Pons (tissue), 1 donor: Measurements from ENCODE around the gene HSDL1.
"Not testable (repeated sequence)": the region's sequence is repeated elsewhere in the genome, so short reads cannot be mapped to it uniquely, and the experiment has no call there.

Experiments
- DNase-seq: peaks from one replicate; pipeline ENCODE4 v3.0.0-alpha.2; 2016; ENCODE audit warnings: low spot score

The HSDL1 gene

DNA sequence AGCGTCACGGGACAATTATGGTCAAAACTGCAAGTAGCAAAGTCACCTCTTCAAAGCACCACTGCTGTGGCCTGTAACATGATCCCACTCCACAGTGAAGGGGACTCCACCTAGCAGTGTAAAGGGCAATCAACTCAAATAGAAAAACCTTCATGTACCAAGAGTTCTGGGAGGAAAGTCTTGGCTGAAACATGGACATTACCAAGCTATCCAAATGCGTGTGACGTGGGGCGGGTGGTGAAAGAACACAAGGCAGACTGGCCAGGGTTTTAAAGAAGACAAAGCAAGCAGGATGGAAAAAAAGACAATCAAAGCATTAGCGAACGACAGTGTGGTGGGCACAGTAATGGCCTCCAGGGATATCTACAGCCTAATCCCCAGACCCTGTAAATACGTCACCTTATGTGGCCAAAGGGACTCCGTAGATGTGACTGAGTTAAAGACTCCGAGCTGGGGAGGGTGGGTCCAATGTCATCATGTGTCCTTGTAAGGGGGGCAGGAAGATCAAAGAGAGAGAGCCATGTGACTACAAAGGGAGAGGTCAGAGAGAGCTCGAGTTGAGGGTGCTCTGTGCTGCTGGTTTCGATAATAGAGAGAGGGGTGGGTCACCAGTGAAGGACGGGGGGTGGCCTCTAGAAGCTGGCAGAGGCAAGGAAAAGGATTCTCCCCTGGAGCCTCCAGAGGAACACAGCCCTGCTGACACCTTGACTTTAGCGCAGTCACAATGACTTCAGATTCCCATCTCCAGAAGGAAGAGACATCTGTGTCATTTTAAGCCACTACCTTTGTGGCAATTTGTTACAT, 6.0 kb downstream of the HSDL1 start:
- DNase-seq: no peak

DNA sequence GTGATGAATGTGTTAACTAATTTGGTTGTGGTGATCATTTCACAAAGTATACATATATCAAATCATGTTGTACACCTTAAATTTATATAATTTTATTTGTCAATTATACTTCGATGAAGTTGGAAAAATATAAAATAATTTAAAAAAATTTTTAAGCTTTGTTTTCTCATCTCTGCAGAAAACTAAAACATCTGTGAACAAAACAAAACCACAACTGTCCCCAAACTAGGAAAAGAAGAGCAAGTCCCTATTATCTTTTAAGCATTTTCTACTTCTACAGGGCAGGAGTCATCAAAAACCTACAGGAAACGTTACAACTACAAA, 6.5 kb downstream of the HSDL1 start:
- no peak for DNase-seq

DNA sequence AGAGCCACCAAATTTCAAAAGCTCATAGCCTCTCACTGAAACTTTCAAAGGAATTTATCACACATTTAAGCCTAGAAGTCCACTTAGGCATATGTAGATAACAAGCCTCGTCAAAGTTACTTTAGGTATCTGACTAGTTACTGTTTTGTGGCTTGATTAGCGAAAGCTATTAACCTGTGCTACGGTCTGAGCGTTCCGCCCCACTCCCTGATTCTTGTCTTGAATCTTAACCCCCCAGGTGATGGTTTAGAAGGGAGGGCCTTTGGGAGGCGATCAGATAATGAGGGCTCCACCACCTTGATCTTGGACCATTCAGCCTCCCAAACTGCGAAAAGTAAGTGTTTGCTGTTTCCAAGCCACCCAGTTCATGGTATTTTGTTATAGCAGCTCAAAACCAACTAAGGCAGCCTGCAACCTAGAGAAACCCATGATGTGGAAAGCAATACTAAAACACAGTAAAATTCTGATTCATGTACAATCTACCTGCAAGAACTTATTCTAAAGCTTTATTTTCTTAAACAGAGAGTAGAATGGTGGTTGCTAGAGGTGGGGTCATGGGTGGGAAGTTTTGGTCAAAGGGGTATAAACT, 7.1 kb downstream of the HSDL1 start:
- no peak for DNase-seq

DNA sequence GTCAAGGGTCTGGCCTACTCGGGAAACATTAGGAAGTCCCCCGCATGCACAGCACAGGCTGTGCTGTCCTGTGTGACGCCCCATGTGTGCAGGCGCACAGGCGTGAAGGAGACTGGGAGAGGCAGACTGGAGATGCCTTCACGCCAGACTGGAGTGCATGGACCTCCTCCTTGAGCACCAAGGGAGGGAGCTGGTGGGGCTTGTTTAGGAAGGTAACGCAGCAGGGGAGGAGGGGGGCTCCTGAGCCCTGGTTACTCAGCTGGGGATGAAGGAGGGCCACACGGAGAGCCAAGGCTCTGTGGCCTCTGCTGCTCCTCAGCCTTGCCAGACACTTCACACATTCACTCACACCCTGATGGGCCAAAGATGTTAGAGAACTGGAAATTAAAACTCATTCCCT, 7.7 kb downstream of the HSDL1 start:
- no peak for DNase-seq

DNA sequence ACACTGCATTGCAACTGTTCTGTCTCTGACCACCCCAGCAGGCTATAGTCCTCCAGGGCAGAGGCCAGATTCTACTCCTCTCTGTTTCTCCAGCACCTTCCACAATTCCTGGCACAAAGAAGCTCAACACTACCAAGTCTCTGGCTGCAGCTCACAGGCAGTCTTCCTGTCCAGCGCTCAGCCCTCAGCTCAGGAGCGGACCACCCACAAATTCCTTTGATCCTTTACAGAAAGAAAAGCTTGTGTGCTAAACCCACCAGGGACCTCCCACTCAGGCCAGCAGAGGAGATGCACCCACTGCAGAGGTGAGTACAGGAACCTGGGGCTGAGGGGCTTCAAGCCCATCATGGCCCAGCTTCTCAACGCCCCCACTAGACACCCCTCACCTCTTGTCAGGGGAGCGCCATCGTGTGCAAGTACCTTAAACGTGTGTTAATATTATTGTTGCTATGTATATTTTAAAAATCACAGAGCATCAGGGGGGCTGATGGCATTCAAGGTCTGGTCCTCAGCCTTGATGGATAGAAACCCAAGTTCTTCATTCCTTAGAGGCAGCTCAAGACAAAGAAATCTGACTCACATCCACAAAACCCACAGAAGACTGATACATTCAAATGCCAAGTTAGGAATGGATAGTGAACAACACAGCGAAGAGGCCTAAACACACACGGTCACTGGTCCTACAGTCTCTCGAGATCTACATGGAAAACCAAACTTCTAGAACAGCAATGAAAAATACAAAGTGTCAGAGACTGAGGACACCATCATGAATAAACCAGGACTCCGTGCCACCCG, 8.4 kb downstream of the HSDL1 start:
- no peak for DNase-seq

DNA sequence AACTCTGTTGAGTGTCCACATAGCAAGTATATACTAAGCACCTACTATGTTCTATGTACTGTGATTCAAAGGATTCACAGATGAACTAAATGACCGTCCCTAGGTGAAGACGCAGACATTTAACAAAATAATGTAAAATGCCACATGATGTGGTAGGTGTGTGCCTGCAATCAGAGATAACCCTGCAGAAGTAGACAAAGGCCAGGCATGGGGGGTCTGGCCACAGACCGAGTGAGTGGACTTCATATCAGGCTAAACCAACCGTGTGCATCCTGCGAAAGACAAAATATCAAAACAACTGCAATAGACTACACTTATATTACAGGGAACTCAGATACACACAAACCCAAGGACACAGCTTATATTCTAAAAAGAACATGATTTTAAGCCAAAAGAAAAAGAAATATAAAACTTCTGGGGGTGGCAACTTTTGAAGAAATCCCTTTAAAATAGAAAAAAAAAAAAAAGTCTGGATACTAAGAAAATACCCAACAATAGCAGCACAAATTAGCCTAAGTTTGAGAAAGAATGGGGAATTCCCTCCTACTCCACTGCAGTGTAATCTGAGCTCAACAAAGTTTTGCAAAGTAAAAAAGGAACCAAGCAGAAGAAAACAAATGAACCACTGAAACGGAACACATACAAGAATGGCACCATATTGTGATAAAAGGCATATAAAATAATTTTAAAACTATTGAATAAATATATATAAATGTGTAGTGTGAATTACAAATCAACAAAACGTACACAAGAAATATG, 12.3 kb downstream of the HSDL1 start:
- DNase-seq: no peak

DNA sequence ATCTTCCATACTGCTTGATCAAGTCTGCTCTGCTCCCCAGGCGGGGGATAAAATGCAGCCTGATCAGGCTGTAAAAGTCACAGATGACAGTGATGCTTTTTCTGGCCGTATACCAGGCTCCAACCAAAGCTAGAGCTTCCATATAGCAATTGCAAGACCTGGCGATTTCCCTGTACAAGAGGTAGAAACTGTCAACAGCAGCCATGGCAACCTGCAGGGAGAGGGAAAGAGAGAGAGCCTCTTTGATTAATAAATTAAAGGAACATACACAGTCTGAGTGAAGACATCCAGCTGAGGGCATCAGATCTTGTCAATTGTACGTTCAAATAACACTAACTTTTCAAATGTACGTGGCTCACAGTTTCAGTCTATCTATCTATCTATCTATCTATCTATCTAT, 13.9 kb downstream of the HSDL1 start:
- no peak for DNase-seq

DNA sequence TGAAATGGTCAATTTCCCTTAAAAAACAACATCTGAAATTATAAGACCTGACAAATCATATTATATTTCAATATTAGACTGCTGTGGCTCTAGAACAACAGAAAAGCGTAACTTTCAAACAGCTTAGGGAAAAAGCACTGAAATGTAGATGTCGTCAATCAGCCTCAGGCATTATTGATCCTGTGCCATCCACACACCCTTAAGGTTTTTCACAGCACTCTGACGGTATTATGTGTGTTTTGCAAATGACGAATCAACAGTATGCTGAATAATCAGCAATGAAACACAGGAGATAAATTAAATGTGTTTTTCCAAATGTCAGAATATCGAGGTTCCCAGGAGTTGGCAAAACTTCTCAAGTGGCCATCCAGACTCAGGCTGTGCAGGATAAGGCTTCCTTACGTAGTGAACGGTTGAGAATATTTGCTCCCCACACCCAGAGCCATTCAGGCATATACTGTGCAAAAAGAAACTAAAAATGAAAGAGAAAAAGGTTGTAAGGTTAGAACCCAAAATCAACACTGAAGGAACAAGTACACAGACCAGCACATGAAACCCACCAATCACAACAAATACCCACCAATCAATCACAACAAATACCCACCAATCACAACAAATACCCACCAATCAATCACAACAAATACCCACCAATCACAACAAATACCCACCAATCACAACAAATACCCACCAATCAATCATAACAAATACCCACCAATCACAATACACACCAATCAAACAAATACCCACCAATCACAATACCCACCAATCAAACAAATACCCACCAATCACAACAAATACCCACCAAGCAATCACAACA, 20.5 kb downstream of the HSDL1 start:
- no peak for DNase-seq

DNA sequence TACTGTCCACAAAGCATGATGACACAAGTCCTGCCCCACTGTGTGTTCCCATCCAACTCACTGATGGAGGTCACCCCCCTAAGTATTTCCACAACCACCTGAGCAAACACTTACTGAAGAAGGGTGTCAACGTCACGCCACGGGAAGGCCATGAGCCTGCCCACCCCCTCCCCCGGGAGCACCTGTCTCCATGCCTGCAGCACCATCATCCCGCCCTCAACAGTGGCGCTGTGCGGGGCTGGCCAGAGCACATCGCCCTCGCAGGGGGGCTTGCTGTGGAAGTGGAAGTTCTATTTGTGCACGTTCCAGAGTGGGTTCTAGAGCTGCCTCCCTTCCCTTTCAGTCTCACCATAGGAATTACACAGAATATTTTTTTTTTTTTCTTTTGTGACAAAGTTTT, 24.0 kb downstream of the HSDL1 start:
- no peak for DNase-seq

DNA sequence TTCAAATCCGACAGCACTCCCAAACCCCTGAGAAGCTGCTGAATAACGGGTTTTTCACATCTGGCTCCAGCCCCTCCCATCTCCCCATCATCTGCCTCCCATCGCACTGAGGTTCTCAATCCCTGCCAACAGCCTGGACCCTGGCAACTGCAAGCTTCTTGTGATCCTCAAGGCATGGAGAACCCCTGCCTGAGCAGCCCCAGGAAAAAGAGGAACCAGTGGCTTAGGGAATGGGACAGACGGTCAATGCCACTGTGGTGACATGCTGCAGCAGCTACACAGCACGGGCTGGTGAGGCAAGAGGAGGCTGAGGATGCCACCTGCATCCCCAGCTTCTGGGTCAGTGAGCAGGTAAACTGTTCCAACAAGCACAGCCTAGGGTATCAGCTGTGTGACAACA, 25.0 kb downstream of the HSDL1 start:
- no peak for DNase-seq

DNA sequence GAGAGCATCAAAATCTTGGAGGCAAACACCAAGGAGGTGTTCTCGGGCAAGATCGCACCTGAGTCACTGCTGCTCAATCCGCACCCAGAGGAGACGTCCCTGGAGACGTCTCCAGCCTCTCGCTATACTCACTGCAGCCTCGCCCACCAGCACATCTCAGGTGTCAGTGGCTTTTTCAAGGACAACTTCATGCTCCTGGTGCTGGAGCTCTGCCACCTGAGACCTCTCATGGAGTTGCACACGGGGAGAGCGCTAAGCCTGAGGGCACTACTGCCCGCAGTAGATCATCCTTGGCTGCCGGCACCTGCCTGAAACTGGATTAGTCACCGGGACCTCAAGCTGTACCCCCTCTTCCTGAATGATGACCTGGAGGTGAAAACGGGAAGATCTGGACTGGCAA, 25.6 kb downstream of the HSDL1 start:
- DNase-seq: no peak

DNA sequence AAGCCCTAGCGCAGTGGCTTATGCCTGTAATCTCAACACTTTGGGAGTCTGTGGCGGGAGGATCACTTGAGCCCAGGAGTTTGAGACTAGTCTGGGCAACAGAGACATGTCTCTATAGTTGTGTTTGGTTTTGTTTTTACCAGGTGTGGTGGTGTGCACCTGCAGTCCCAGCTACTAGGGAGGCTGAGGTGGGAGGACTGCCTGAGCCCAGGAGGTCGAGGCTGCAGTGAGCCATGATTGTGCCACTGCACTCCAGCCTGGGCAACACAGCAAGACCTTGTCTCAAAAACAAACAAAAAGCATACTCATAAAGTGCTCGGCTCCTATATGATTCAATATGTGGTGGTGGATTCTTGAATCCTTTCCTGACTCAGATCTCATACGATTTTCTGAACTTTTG, 26.7 kb downstream of the HSDL1 start:
- DNase-seq: not testable (repeated sequence)

DNA sequence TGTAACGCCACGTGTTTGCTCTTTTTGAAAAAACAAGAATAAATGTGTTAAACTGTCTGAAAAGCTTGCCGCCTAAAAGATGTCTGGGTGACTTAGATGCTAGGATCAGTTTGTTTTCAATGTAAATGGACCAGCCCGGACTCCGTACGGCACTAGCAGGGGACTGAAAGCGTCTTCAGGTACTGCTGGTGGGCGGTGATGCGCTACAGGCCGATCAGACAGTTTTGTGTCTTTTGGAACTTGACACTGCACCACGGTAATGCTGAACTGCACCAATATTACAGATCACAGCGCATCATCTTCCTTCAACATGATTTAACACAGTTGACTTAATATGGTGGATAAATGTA, 27.5 kb downstream of the HSDL1 start:
- peak; percentile 49 for DNase-seq

DNA sequence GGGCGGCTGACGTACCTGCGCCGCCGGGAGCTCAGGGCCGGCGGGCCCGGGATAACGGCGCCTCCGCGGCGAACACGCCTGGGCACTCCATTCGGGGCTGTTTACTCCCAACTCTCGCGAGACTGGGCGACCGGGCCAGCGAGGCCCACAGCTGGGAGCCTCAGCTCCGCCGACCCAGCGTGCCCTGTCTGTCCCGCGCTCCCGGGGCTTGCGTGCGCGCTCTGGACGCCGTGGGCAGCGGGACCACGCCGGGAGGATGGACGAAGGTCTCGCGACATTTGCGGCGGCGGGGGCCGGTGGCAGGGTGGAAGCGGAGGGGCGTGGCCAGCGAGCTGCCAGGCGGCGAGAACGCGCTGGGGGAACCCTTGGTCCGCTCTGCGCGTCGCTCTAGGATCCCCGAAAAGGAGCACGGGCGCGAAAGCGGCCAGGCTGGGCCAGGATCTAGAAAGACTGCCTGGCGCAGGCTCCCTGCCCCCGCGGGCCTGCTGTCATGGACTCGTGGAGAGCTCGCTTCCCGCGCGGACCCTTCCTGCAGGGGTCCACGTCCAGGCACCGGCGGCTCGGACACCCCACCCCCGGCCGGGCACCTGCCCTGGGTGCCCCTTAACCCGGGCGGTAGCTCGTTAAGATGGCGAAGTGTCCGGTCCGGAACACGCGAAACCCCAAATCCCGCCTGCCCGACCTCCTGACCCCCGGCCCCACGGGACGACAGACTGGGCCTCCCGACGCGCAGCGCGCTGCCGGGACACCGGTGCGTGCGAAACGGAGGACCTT, 28.1 kb downstream of the HSDL1 start, which contains the start of gene MBTPS1:
Gene MBTPS1 (minus strand): TSS at position 223 of the 774 bp plus-strand sequence. CDS start 15,159 bp downstream, outside the sequence.
- peak; percentile 95 for DNase-seq

DNA sequence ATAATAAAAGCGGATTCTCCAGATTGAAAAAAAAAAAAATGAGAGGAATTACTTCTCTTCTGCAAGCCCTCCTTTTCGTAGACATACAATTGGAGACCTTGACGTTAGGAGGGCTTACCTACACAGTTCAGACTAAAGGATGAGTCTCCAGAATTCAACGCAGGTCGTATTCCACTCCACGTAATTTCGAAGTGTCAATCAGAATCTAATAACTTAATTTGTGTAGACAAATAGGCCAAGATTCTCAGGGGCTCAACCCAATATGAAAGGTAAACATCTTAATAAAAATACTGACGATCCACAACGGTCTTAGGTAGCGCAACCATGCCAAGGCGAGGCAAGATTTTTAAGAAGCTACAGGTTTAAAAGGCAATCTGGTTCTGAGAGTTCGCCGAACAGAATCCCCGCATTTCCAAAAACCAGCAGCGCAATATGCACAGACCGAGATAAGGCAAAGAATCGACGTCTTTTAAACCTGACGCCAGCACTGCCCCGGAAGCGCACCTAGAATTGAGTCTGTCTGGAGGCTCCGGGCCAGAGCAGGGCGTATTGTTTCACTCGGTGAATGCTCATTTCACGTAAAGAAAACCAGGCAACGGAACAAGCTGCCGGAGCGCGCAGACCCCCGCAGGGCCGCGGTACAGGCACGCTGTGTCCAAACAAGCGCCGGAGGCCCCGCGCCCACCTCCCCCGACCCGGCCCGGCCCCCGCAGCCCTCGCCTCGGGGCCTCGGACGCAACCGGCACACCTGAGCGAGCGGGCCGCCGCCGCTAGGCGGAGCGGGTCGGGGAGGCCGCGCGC, 28.9 kb downstream of the HSDL1 start:
- DNase-seq: peak; percentile 29

DNA sequence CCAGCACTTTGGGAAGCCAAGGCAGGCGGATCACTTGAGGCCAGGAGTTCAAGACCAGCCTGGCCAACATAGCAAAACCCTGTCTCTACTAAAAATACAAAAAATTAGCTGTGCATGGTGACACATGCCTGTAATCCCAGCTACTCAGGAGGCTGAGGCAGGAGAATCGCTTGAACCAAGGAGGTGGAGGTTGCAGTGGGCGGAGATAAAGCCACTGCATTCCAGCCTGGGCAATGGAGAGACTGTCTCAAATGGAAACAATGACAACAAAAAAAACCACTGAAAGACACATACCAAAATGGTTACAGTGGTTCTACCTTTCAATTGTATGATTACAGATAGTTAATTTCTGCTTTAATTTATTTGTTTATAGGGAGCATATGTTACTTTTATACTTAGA, 33.0 kb downstream of the HSDL1 start:
- not testable (repeated sequence) for DNase-seq

DNA sequence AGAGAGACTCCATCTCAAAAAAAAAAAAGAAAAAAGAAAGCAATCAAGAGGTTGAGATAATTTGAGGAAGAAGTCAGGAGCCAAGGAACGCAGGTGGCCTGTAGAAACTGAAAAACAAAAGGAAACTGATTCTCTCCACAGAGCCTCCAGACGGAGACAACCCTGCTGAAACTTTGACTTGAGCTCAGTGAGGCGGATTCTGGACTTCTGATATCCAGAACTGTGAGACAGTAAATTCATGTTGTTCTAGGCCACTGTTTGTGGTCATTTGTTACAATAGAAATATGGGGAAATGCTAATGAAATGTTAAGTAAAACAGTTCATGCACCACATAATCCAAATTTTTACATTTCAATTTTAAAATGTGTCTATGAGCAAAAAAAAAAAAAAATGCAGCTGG, 33.5 kb downstream of the HSDL1 start:
- no peak for DNase-seq

DNA sequence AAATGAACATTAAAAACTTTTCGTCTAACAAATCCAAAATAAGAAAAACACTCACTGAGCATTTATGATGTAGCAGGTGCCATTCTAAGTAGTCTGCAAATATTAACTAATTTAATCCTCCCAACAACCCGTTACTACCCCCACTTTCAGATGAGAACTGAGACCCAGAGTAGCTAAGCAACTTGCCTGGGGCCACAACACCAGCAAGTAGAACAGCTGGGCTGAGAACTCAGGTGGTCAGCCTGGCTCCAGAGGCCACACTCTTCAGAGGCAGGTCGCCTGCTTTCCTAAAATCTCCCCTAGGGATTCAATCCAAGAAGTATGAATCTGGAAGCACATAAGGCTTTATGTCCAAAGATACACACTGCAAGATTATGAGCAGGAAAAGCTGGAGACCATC, 34.5 kb downstream of the HSDL1 start:
- no peak for DNase-seq

DNA sequence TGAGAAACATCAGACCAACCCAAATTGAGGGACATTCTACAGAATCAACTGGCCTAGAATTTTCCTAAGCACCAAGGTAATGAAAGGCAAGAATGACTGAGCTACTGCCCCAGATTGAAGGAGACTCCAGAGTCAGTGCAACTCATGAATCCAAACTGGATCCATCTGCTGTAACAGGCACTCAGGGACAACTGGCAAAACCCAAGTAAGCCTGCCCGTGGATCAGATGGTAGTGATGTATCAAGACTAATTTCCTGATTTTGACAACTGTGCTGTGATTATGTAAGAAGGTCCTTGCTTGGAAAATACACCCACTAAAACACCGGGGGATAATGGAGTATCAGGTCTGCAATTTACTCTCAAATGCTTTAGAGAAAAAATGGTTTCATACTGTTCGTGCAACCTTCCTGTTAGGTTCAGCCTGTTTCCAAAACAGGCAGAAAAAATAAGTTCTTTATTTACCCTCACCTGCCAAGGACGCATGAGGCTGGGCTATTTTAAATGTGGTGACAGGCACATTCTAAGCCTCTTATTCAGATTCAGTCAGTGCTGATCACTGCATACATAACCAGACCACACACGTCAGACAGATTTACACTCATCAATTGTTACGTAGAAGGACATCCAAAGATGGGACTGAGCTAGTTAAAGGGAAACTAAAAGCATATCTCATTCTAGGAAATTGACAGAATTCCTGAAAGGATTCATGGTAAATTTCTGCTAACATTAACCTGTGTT, 35.2 kb downstream of the HSDL1 start:
- DNase-seq: no peak
